Natural killer cell (primary cell): ENCODE results near the gene RETREG1. TPM values are rescaled to one million over a fixed set of nuclear protein-coding genes. Genes with fewer than 3 reads are reported as not detected.
"Not testable (repeated sequence)": the region's sequence is repeated elsewhere in the genome, so short reads cannot be mapped to it uniquely, and the experiment has no call there.

Source experiments
- ATAC-seq, 3 donors: fragments of 150-1000 bp in 2 of 3; fragments of 200-7000 bp in 1 of 3; cut with Tn5 transposase; 1 replicate in 1 of 3; 2 replicates in 2 of 3; pipeline ENCODE4 v1.10.0; 2021; ENCODE audit warnings: mild to moderate bottlenecking in 2 of 3, moderate library complexity in 2 of 3
- DNase-seq, 2 donors: peaks; one replicate each; pipeline versions ENCODE4 v3.0.0 to v3.0.0-alpha.2; 2013 to 2021; ENCODE audit warnings: mixed read lengths in 1 of 2
- H3K27ac ChIP-seq: one replicate; pipeline ENCODE4 v1.5.1; 2013; ENCODE audit warnings: mild to moderate bottlenecking, low read length
- H3K27me3 ChIP-seq: one replicate; pipeline ENCODE4 v1.6.1; 2013; ENCODE audit warnings: low read length; ENCODE audit not compliant: control insufficient read depth, insufficient read depth
- H3K36me3 ChIP-seq: one replicate; pipeline ENCODE4 v1.6.1; 2013; ENCODE audit warnings: low read length; ENCODE audit not compliant: control insufficient read depth, insufficient read depth
- H3K4me1 ChIP-seq: one replicate; pipeline ENCODE4 v1.6.1; 2013; ENCODE audit warnings: low read length; ENCODE audit not compliant: control insufficient read depth, insufficient read depth
- H3K4me3 ChIP-seq: one replicate; pipeline ENCODE4 v1.5.1; 2013; ENCODE audit warnings: low read length
- H3K9me3 ChIP-seq: one replicate; pipeline ENCODE4 v1.6.1; 2013; ENCODE audit warnings: low read length; ENCODE audit not compliant: control insufficient read depth, insufficient read depth
- H3K27ac Mint-ChIP-seq, 2 donors: one replicate each; pipeline ENCODE4 v1.8.0; 2022; ENCODE audit warnings: mild to moderate bottlenecking in 2 of 2, mixed read lengths in 2 of 2, moderate library complexity in 1 of 2
- H3K27me3 Mint-ChIP-seq, 2 donors: one replicate each; pipeline ENCODE4 v1.8.0; 2022; ENCODE audit warnings: low read depth in 2 of 2, mixed read lengths in 2 of 2
- H3K36me3 Mint-ChIP-seq: one replicate; pipeline ENCODE4 v1.8.0; 2022; ENCODE audit warnings: mixed read lengths
- H3K4me1 Mint-ChIP-seq, 2 donors: one replicate each; pipeline ENCODE4 v1.8.0; 2022; ENCODE audit warnings: mixed read lengths in 2 of 2
- H3K4me3 Mint-ChIP-seq: one replicate; pipeline ENCODE4 v1.8.0; 2022; ENCODE audit warnings: mild to moderate bottlenecking, moderate library complexity, mixed read lengths
- H3K9me3 Mint-ChIP-seq, 2 donors: one replicate each; pipeline ENCODE4 v1.8.0; 2022; ENCODE audit warnings: mixed read lengths in 2 of 2
- CTCF ChIP-seq: fragments of 200-600 bp; IDR thresholded peaks from one replicate; pipeline ENCODE4 v1.8.0; 2022; ENCODE audit warnings: antibody characterized with exemption
- WGBS: methylation state at CpG from one replicate; pipeline ENCODE4 v1.1.7; 2013; ENCODE audit warnings: missing lambda C conversion rate; ENCODE audit not compliant: insufficient coverage; 5-methylcytosine and 5-hydroxymethylcytosine counted together
- intact Hi-C: fragments of 100-400 bp; cut with micrococcal nuclease; formaldehyde crosslinking; loops from one replicate; pipeline ENCODE4 v1.14.2; 2022
- total RNA-seq, 4 donors: library from RNA; stranded (reverse); fragments of 120-200 nt in 1 of 4; gene quantifications; one replicate each; pipeline versions ENCODE4 v1.2.3 to v1.2.4, GENCODE V29; 2013 to 2022

RETREG1 gene
- total RNA-seq, 3 donors from 2014 or later (not counting 1 experiment from before 2014, with no cell fraction given) = 2.1 to 4.5 (median 3.3) TPM

GRCh38 chr5:16480821-16481538, 135.8 kb downstream of the RETREG1 start:
- Mint-ChIP-seq H3K4me1 (no peaks in the 10 kb centered on the region), H3K9me3 (no peaks in the 10 kb centered on the region), H3K36me3 (no peaks in the 10 kb centered on the region), H3K27me3 (peaks cover 12 to 20% of the 10 kb centered on the region in 2 donors), H3K27ac (no peak overlapping the region), H3K4me3 (no peak overlapping the region)
- Histone ChIP-seq H3K4me3 (no peak overlapping the region), H3K9me3 (no peaks in the 10 kb centered on the region), H3K4me1 (no peaks in the 10 kb centered on the region), H3K27ac (no peak overlapping the region), H3K36me3 (no peaks in the 10 kb centered on the region), H3K27me3 (no peaks in the 10 kb centered on the region)
- TF ChIP-seq CTCF = no peak
- WGBS = 73% methylated on average over 5 of the region's 6 CpGs
- DNase-seq = no peak
- intact Hi-C loops = no loop called here
- ATAC-seq = no peak

GRCh38 chr5:16480144-16480543, 136.7 kb downstream of the RETREG1 start:
- no peaks in the 10 kb centered on the region for H3K9me3 Mint-ChIP-seq
- no peak overlapping the region for H3K4me3 Mint-ChIP-seq
- H3K27ac ChIP-seq = no peak overlapping the region
- peaks cover 12 to 20% of the 10 kb centered on the region in 2 donors for H3K27me3 Mint-ChIP-seq
- H3K9me3 ChIP-seq = no peaks in the 10 kb centered on the region
- ATAC-seq (no peak), DNase-seq (no peak)
- H3K4me1 ChIP-seq = no peaks in the 10 kb centered on the region
- intact Hi-C loops = no loop called here
- no peaks in the 10 kb centered on the region for H3K36me3 ChIP-seq
- no peak for TF ChIP-seq CTCF
- H3K4me1 Mint-ChIP-seq = peaks cover 0 to 3% of the 10 kb centered on the region in 2 donors
- no peak overlapping the region for H3K27ac Mint-ChIP-seq
- no peaks in the 10 kb centered on the region for H3K36me3 Mint-ChIP-seq
- H3K4me3 ChIP-seq = no peak overlapping the region
- no peaks in the 10 kb centered on the region for H3K27me3 ChIP-seq

GRCh38 chr5:16477541-16477940, 139.3 kb downstream of the RETREG1 start:
- no peak for DNase-seq
- WGBS = 100% methylated on average over 1 of the region's 3 CpGs
- Mint-ChIP-seq H3K27me3 (peaks cover 7 to 12% of the 10 kb centered on the region in 2 donors), H3K4me3 (no peak overlapping the region), H3K27ac (no peak overlapping the region), H3K9me3 (no peaks in the 10 kb centered on the region), H3K4me1 (peaks cover 0 to 6% of the 10 kb centered on the region in 2 donors), H3K36me3 (no peaks in the 10 kb centered on the region)
- Histone ChIP-seq H3K4me1 (no peaks in the 10 kb centered on the region), H3K27me3 (no peaks in the 10 kb centered on the region), H3K27ac (no peak overlapping the region), H3K9me3 (no peaks in the 10 kb centered on the region), H3K4me3 (no peak overlapping the region), H3K36me3 (no peaks in the 10 kb centered on the region)
- intact Hi-C loops = no loop called here
- TF ChIP-seq CTCF = no peak
- ATAC-seq = no peak

- intact Hi-C loops, H3K27ac Mint-ChIP-seq, DNase-seq, H3K4me3 Mint-ChIP-seq, H3K27me3 ChIP-seq, H3K36me3 ChIP-seq, H3K4me1 Mint-ChIP-seq, H3K36me3 Mint-ChIP-seq, ATAC-seq, H3K4me1 ChIP-seq, H3K9me3 Mint-ChIP-seq, H3K4me3 ChIP-seq, H3K9me3 ChIP-seq, H3K27ac ChIP-seq: not testable (repeated sequence)
- WGBS = 98% methylated on average over 3 of the region's 3 CpGs
- H3K27me3 Mint-ChIP-seq = peaks cover 2 to 12% of the 10 kb centered on the region in 2 donors
These were observed 140.4 kb downstream of the RETREG1 start for GRCh38 chr5:16476417-16476816.
